WTC11 (cell line): ENCODE data around the gene DNMT3A. TPM values are rescaled to one million over a fixed set of nuclear protein-coding genes. Genes with fewer than 3 reads are reported as not detected.

Source experiments
- ATAC-seq: fragments of 200-7000 bp; cut with Tn5 transposase; 2 replicates; pipeline ENCODE4 v1.10.0; 2021; ENCODE audit warnings: mild to moderate bottlenecking, moderate library complexity
- CTCF ChIA-PET: fragments of 300-600 bp; sonication (Branson Sonifier 250); formaldehyde crosslinking; loops from one replicate; lab custom pipeline; 2021; ENCODE audit warnings: antibody characterized with exemption; lab: Charles Lee
- POLR2A ChIA-PET: fragments of 350-600 bp; sonication (Branson Sonifier 250); formaldehyde crosslinking; loops from one replicate; lab custom pipeline; 2021; ENCODE audit warnings: antibody characterized with exemption; lab: Charles Lee
- DNase-seq: peaks from one replicate; pipeline ENCODE4 v3.0.0; 2021; ENCODE audit warnings: low spot score
- H3K27ac Mint-ChIP-seq: 2 replicates; pipeline ENCODE4 v1.8.0; 2021; ENCODE audit warnings: mixed read lengths
- H3K27me3 Mint-ChIP-seq: 2 replicates; pipeline ENCODE4 v1.8.0; 2021; ENCODE audit warnings: low read depth, mild to moderate bottlenecking, moderate library complexity, mixed read lengths
- H3K36me3 Mint-ChIP-seq: 2 replicates; pipeline ENCODE4 v1.8.0; 2021; ENCODE audit warnings: mixed read lengths
- H3K4me1 Mint-ChIP-seq: 2 replicates; pipeline ENCODE4 v1.8.0; 2022; ENCODE audit warnings: mixed read lengths
- H3K4me3 Mint-ChIP-seq: 2 replicates; pipeline ENCODE4 v1.8.0; 2021; ENCODE audit warnings: mild to moderate bottlenecking, moderate library complexity, mixed read lengths
- H3K9me3 Mint-ChIP-seq: 2 replicates; pipeline ENCODE4 v1.8.0; 2021; ENCODE audit warnings: mixed read lengths
- ATF2 ChIP-seq: sonication (generic); formaldehyde crosslinking; IDR thresholded peaks from 2 replicates; pipeline ENCODE4 v1.8.1; 2022; ENCODE audit warnings: low read depth, missing genetic modification reagents, borderline replicate concordance
- CREB1 ChIP-seq: sonication (generic); formaldehyde crosslinking; IDR thresholded peaks from 2 replicates; pipeline ENCODE4 v1.8.0; 2023; ENCODE audit warnings: mild to moderate bottlenecking, missing genetic modification reagents
- E2F5 ChIP-seq: sonication (generic); formaldehyde crosslinking; IDR thresholded peaks from 2 replicates; pipeline ENCODE4 v1.8.1; 2022; ENCODE audit warnings: mild to moderate bottlenecking, moderate library complexity, missing genetic modification reagents
- EMX1 ChIP-seq: fragments of 250-450 bp; sonication (Bioruptor Pico); IDR thresholded peaks from 2 replicates; pipeline ENCODE4 v1.8.0; 2021; ENCODE audit warnings: mild to moderate bottlenecking
- ESRRA ChIP-seq: sonication (generic); formaldehyde crosslinking; IDR thresholded peaks from 2 replicates; pipeline ENCODE4 v1.8.1; 2022; ENCODE audit warnings: mild to moderate bottlenecking, missing genetic modification reagents, borderline replicate concordance
- FOXP1 ChIP-seq: sonication (generic); formaldehyde crosslinking; IDR thresholded peaks from 2 replicates; pipeline ENCODE4 v1.8.0; 2022; ENCODE audit warnings: missing genetic modification reagents, mild to moderate bottlenecking, moderate library complexity, borderline replicate concordance
- JAZF1 ChIP-seq: fragments of 250-450 bp; sonication (Bioruptor Pico); IDR thresholded peaks from 2 replicates; pipeline ENCODE4 v1.9.0; 2021; ENCODE audit warnings: moderate library complexity, mild to moderate bottlenecking, inconsistent platforms
- NFATC4 ChIP-seq: fragments of 250-450 bp; sonication (Bioruptor Pico); IDR thresholded peaks from 2 replicates; pipeline ENCODE4 v1.9.0; 2021; ENCODE audit warnings: mild to moderate bottlenecking
- NR1H2 ChIP-seq: sonication (generic); formaldehyde crosslinking; IDR thresholded peaks from 2 replicates; pipeline ENCODE4 v1.9.0; 2021; ENCODE audit warnings: mild to moderate bottlenecking, moderate library complexity, missing genetic modification reagents
- NR3C1 ChIP-seq: sonication (generic); formaldehyde crosslinking; conservative IDR thresholded peaks from 2 replicates; pipeline ENCODE4 v1.8.1; 2023; ENCODE audit warnings: low read depth, mild to moderate bottlenecking, missing genetic modification reagents
- TCF7 ChIP-seq: sonication (generic); formaldehyde crosslinking; IDR thresholded peaks from 2 replicates; pipeline ENCODE4 v1.8.0; 2022; ENCODE audit warnings: mild to moderate bottlenecking, low read depth, missing genetic modification reagents, moderate library complexity
- TEAD4 ChIP-seq: sonication (generic); formaldehyde crosslinking; IDR thresholded peaks from 2 replicates; pipeline ENCODE4 v1.8.0; 2022; ENCODE audit warnings: mild to moderate bottlenecking, missing genetic modification reagents
- ZNF281 ChIP-seq: sonication (generic); formaldehyde crosslinking; IDR thresholded peaks from 2 replicates; pipeline ENCODE4 v1.8.0; 2023; ENCODE audit warnings: mild to moderate bottlenecking, missing genetic modification reagents
- ZNF416 ChIP-seq: fragments of 250-450 bp; sonication (Bioruptor Pico); IDR thresholded peaks from 2 replicates; pipeline ENCODE4 v1.9.0; 2021; ENCODE audit warnings: mild to moderate bottlenecking, inconsistent platforms
- total RNA-seq: library from RNA; stranded (reverse); gene quantifications from 3 replicates; pipeline ENCODE4 v1.2.3, GENCODE V29; 2021
- TF ChIP-seq, protein P1 (sequence below): fragments of 250-450 bp; sonication (Bioruptor Pico); IDR thresholded peaks from 2 replicates; pipeline ENCODE4 v1.9.0; 2021; ENCODE audit warnings: mild to moderate bottlenecking, borderline replicate concordance
- TF ChIP-seq, protein P2 (sequence below): fragments of 250-450 bp; sonication (Bioruptor Pico); IDR thresholded peaks from 2 replicates; pipeline ENCODE4 v1.8.0; 2021; ENCODE audit warnings: mild to moderate bottlenecking
- TF ChIP-seq, protein P3 (sequence below): sonication (generic); formaldehyde crosslinking; conservative IDR thresholded peaks from 2 replicates; pipeline ENCODE4 v1.8.1; 2023; ENCODE audit warnings: mild to moderate bottlenecking, low read depth, missing genetic modification reagents, moderate library complexity
- TF ChIP-seq, protein P4 (sequence below): fragments of 200-600 bp; IDR thresholded peaks from 2 replicates; pipeline ENCODE4 v1.8.0; 2022; ENCODE audit warnings: antibody characterized with exemption
- TF ChIP-seq, protein P5 (sequence below): sonication (generic); formaldehyde crosslinking; IDR thresholded peaks from 2 replicates; pipeline ENCODE4 v1.8.1; 2023; ENCODE audit warnings: mild to moderate bottlenecking, missing genetic modification reagents, moderate library complexity
- TF ChIP-seq, protein P6 (sequence below): sonication (generic); formaldehyde crosslinking; IDR thresholded peaks from 2 replicates; pipeline ENCODE4 v1.8.0; 2022; ENCODE audit warnings: mild to moderate bottlenecking, missing genetic modification reagents

Gene DNMT3A
- total RNA-seq, 1 experiment from 2014 or later, result 154 TPM

DNA sequence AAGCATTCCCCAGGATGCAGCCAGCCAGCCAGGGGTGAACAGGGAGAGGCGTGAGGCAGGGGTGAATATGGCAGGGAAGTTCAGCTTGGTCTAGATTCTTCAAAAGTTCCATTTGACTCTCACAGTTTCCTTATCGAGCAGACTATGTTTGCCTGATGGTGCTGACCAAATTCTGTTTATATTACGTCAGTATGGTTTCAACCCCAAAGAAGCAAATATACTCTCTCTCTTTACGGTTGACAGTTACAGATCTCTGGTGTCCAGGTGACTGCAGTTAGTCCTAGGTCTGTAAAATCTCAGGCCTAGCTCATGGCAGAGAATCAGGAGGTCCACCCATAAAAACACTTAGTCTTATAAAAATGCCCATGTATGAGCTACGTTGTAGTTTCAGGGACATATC, 38.3 kb upstream of the DNMT3A start:
- Mint-ChIP-seq H3K9me3 (peaks cover 16% of the 10 kb centered on the region), H3K27me3 (peaks cover 26% of the 10 kb centered on the region), H3K4me3 (no peak overlapping the region), H3K36me3 (peaks cover 22% of the 10 kb centered on the region), H3K4me1 (peaks cover 18% of the 10 kb centered on the region), H3K27ac (no peak overlapping the region)
- ATAC-seq (no peak), DNase-seq (no peak)
- ChIA-PET CTCF (no interaction called here), POLR2A (no interaction called here)
- TF ChIP-seq ZNF416 (CRISPR knock-in tag) (no peak), NR1H2 (CRISPR knock-in tag) (no peak), NFATC4 (CRISPR knock-in tag) (no peak), NR3C1 (CRISPR knock-in tag) (no peak), ZNF281 (no peak), FOXP1 (CRISPR knock-in tag) (no peak), TCF7 (CRISPR knock-in tag) (no peak), CREB1 (CRISPR knock-in tag) (no peak), TEAD4 (no peak), ATF2 (CRISPR knock-in tag) (no peak), EMX1 (CRISPR knock-in tag) (no peak), JAZF1 (no peak), E2F5 (CRISPR knock-in tag) (no peak), ESRRA (CRISPR knock-in tag) (no peak)
- TF ChIP-seq, protein P1, sequence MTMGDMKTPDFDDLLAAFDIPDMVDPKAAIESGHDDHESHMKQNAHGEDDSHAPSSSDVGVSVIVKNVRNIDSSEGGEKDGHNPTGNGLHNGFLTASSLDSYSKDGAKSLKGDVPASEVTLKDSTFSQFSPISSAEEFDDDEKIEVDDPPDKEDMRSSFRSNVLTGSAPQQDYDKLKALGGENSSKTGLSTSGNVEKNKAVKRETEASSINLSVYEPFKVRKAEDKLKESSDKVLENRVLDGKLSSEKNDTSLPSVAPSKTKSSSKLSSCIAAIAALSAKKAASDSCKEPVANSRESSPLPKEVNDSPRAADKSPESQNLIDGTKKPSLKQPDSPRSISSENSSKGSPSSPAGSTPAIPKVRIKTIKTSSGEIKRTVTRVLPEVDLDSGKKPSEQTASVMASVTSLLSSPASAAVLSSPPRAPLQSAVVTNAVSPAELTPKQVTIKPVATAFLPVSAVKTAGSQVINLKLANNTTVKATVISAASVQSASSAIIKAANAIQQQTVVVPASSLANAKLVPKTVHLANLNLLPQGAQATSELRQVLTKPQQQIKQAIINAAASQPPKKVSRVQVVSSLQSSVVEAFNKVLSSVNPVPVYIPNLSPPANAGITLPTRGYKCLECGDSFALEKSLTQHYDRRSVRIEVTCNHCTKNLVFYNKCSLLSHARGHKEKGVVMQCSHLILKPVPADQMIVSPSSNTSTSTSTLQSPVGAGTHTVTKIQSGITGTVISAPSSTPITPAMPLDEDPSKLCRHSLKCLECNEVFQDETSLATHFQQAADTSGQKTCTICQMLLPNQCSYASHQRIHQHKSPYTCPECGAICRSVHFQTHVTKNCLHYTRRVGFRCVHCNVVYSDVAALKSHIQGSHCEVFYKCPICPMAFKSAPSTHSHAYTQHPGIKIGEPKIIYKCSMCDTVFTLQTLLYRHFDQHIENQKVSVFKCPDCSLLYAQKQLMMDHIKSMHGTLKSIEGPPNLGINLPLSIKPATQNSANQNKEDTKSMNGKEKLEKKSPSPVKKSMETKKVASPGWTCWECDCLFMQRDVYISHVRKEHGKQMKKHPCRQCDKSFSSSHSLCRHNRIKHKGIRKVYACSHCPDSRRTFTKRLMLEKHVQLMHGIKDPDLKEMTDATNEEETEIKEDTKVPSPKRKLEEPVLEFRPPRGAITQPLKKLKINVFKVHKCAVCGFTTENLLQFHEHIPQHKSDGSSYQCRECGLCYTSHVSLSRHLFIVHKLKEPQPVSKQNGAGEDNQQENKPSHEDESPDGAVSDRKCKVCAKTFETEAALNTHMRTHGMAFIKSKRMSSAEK (CRISPR knock-in tag), result no peak
- TF ChIP-seq, protein P2, sequence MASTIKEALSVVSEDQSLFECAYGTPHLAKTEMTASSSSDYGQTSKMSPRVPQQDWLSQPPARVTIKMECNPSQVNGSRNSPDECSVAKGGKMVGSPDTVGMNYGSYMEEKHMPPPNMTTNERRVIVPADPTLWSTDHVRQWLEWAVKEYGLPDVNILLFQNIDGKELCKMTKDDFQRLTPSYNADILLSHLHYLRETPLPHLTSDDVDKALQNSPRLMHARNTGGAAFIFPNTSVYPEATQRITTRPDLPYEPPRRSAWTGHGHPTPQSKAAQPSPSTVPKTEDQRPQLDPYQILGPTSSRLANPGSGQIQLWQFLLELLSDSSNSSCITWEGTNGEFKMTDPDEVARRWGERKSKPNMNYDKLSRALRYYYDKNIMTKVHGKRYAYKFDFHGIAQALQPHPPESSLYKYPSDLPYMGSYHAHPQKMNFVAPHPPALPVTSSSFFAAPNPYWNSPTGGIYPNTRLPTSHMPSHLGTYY, result no peak
- TF ChIP-seq, protein P3, sequence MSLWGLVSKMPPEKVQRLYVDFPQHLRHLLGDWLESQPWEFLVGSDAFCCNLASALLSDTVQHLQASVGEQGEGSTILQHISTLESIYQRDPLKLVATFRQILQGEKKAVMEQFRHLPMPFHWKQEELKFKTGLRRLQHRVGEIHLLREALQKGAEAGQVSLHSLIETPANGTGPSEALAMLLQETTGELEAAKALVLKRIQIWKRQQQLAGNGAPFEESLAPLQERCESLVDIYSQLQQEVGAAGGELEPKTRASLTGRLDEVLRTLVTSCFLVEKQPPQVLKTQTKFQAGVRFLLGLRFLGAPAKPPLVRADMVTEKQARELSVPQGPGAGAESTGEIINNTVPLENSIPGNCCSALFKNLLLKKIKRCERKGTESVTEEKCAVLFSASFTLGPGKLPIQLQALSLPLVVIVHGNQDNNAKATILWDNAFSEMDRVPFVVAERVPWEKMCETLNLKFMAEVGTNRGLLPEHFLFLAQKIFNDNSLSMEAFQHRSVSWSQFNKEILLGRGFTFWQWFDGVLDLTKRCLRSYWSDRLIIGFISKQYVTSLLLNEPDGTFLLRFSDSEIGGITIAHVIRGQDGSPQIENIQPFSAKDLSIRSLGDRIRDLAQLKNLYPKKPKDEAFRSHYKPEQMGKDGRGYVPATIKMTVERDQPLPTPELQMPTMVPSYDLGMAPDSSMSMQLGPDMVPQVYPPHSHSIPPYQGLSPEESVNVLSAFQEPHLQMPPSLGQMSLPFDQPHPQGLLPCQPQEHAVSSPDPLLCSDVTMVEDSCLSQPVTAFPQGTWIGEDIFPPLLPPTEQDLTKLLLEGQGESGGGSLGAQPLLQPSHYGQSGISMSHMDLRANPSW (CRISPR knock-in tag), result no peak
- TF ChIP-seq, protein P4, sequence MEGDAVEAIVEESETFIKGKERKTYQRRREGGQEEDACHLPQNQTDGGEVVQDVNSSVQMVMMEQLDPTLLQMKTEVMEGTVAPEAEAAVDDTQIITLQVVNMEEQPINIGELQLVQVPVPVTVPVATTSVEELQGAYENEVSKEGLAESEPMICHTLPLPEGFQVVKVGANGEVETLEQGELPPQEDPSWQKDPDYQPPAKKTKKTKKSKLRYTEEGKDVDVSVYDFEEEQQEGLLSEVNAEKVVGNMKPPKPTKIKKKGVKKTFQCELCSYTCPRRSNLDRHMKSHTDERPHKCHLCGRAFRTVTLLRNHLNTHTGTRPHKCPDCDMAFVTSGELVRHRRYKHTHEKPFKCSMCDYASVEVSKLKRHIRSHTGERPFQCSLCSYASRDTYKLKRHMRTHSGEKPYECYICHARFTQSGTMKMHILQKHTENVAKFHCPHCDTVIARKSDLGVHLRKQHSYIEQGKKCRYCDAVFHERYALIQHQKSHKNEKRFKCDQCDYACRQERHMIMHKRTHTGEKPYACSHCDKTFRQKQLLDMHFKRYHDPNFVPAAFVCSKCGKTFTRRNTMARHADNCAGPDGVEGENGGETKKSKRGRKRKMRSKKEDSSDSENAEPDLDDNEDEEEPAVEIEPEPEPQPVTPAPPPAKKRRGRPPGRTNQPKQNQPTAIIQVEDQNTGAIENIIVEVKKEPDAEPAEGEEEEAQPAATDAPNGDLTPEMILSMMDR, result no peak
- TF ChIP-seq, protein P5, sequence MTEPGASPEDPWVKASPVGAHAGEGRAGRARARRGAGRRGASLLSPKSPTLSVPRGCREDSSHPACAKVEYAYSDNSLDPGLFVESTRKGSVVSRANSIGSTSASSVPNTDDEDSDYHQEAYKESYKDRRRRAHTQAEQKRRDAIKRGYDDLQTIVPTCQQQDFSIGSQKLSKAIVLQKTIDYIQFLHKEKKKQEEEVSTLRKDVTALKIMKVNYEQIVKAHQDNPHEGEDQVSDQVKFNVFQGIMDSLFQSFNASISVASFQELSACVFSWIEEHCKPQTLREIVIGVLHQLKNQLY (CRISPR knock-in tag), result no peak
- TF ChIP-seq, protein P6, sequence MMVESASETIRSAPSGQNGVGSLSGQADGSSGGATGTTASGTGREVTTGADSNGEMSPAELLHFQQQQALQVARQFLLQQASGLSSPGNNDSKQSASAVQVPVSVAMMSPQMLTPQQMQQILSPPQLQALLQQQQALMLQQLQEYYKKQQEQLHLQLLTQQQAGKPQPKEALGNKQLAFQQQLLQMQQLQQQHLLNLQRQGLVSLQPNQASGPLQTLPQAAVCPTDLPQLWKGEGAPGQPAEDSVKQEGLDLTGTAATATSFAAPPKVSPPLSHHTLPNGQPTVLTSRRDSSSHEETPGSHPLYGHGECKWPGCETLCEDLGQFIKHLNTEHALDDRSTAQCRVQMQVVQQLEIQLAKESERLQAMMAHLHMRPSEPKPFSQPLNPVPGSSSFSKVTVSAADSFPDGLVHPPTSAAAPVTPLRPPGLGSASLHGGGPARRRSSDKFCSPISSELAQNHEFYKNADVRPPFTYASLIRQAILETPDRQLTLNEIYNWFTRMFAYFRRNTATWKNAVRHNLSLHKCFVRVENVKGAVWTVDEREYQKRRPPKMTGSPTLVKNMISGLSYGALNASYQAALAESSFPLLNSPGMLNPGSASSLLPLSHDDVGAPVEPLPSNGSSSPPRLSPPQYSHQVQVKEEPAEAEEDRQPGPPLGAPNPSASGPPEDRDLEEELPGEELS, result no peak
